ENCODE data around the gene AKR1B15. TPM values are rescaled to one million over a fixed set of nuclear protein-coding genes. Genes with fewer than 3 reads are reported as not detected.

Gene AKR1B15
- total RNA-seq, 1 experiment from 2014 or later = not detected

GRCh38 chr7:134535919-134536299 lies 13.0 kb upstream of the AKR1B15 start:
- POLR2A ChIA-PET = no interaction called here

More at GRCh38 chr7:134535919-134536299, 13.0 kb upstream of the AKR1B15 start:
- Histone ChIP-seq H3K4me3 (replicated peaks in 1 of 2; ENCODE audit: low read depth in 1 of 2, low read length in 2 of 2) (no peak overlapping the region), H3K4me2 (ENCODE audit: low read length) (no peak overlapping the region), H3K9me3 (ENCODE audit: control insufficient read depth in 1 of 2, insufficient read depth in 1 of 2, low read depth in 1 of 2, low read length in 2 of 2) (no peaks in the 10 kb centered on the region), H3K36me3 (ENCODE audit: control insufficient read depth in 1 of 2, insufficient read depth in 2 of 2, low read length in 2 of 2) (no peaks in the 10 kb centered on the region), H2AFZ (ENCODE audit: low read depth, low read length, poor library complexity, severe bottlenecking) (no peak overlapping the region), H3K9me2 (ENCODE audit: insufficient read depth) (no peaks in the 10 kb centered on the region), H3K27me3 (ENCODE audit: insufficient read depth, low read length) (peaks cover 14% of the 10 kb centered on the region; the same call in 1 of the 2 replicates), H3K4me1 (ENCODE audit: control insufficient read depth in 1 of 2, insufficient read depth in 2 of 2, low read length in 2 of 2) (peaks cover 9 to 21% of the 10 kb centered on the region in 2 experiments), H3K9ac (ENCODE audit: low read length) (no peak overlapping the region), H3K27ac (ENCODE audit: low read depth, low read length) (no peak overlapping the region), H3K79me2 (ENCODE audit: insufficient read depth, low read length) (no peaks in the 10 kb centered on the region), H4K20me1 (ENCODE audit: insufficient read depth) (no peaks in the 10 kb centered on the region)
- no peak for TF ChIP-seq EZH2 (IDR thresholded peaks at IDR 0.05)
- TF ChIP-seq JUND (IDR thresholded peaks at IDR 0.05) = no peak
- no peak for TF ChIP-seq CEBPB (IDR thresholded peaks at IDR 0.05; ENCODE audit: low read depth)
- TF ChIP-seq RAD21 (IDR thresholded peaks at IDR 0.05; ENCODE audit: low read depth) = no peak
- no peak for TF ChIP-seq MAX (IDR thresholded peaks at IDR 0.05)
- TF ChIP-seq ZBTB33 (IDR thresholded peaks at IDR 0.05; ENCODE audit: extremely low read depth, insufficient replicate concordance, low read length) = no peak
- no peak for TF ChIP-seq ZFX (IDR thresholded peaks at IDR 0.05)
- TF ChIP-seq FOSL1 (IDR thresholded peaks at IDR 0.05; ENCODE audit: low read depth) = no peak
- no peak for TF ChIP-seq CBX3 (IDR thresholded peaks at IDR 0.05; ENCODE audit: low read depth)
- TF ChIP-seq REST (IDR thresholded peaks at IDR 0.05; ENCODE audit: low read depth) = no peak
- no peak for TF ChIP-seq CTCF (IDR thresholded peaks at IDR 0.05 in 2 of 3, conservative IDR thresholded peaks at IDR 0.05 in 1 of 3; ENCODE audit: borderline replicate concordance in 1 of 3, insufficient read depth in 1 of 3, low read depth in 2 of 3, low read length in 2 of 3)
- no peak for TF ChIP-seq POLR2A (IDR thresholded peaks at IDR 0.05; ENCODE audit: borderline replicate concordance, extremely low read depth, insufficient read depth, insufficient read length)
- ATAC-seq = no peak
- intact Hi-C loops (cut with micrococcal nuclease) = no loop called here
- BruUV-seq (replicated peaks) = no TSS peak
- DNase-seq (ENCODE audit: low read depth, low spot score) = no peak
- CTCF ChIA-PET = interaction anchor here (1.3 kb wide), 1 partner anchor 11 kb away, joined by 4 read pairs; no protein-coding TSS in a partner anchor
- RAD21 ChIA-PET (ENCODE audit: low non-redundant PET in 1 of 2, low total read pairs in 2 of 2, uncharacterized antibody in 2 of 2, unreplicated experiment in 2 of 2) = no interaction called here
